Uterus (tissue), 4 donors: Measurements from ENCODE around the gene LRRC26. TPM values are rescaled to one million over a fixed set of nuclear protein-coding genes. Genes with fewer than 3 reads are reported as not detected.

Source experiments
- DNase-seq, 2 donors: peaks; one replicate each; pipeline ENCODE4 v3.0.0-alpha.2; 2019 to 2020
- H3K27ac ChIP-seq, 2 donors: fragments of 200-600 bp; sonication (generic); 1 replicate in 1 of 2; 2 replicates in 1 of 2; pipeline ENCODE4 v1.5.1; 2016 to 2018
- H3K27me3 ChIP-seq, 2 donors: fragments of 200-600 bp; sonication (generic); one replicate each; pipeline ENCODE4 v1.5.1; 2018 to 2019; ENCODE audit warnings: control low read depth in 1 of 2
- H3K36me3 ChIP-seq, 2 donors: fragments of 200-600 bp; sonication (generic); one replicate each; pipeline ENCODE4 v1.5.1; 2019; ENCODE audit warnings: control low read depth in 1 of 2
- H3K4me1 ChIP-seq, 2 donors: fragments of 200-600 bp; sonication (generic); one replicate each; pipeline ENCODE4 v1.5.1; 2018 to 2019; ENCODE audit warnings: control low read depth in 1 of 2
- H3K4me3 ChIP-seq, 2 donors: fragments of 200-600 bp; sonication (generic); 1 replicate in 1 of 2; 2 replicates in 1 of 2; pipeline ENCODE4 v1.5.1; 2018 to 2019; ENCODE audit warnings: mild to moderate bottlenecking in 1 of 2
- H3K9me3 ChIP-seq, 2 donors: fragments of 200-600 bp; sonication (generic); one replicate each; pipeline ENCODE4 v1.5.1; 2019; ENCODE audit warnings: control low read depth in 1 of 2
- POLR2A ChIP-seq, 2 donors: fragments of 450-650 bp; IDR thresholded peaks; one replicate each; pipeline ENCODE4 v1.6.1; 2016; ENCODE audit warnings: antibody characterized with exemption in 2 of 2, mild to moderate bottlenecking in 1 of 2, moderate library complexity in 1 of 2
- intact Hi-C: fragments of 100-400 bp; cut with DNase I; formaldehyde crosslinking; loops from one replicate; pipeline ENCODE4 v1.15.1; 2023; ENCODE audit warnings: low total_unique reads
- total RNA-seq, 4 donors: library from RNA; depleted of rRNA in 3 of 4; stranded (reverse); fragments of >200 nt in 3 of 4; gene quantifications; one replicate each; pipeline versions ENCODE4 v1.1.0 to v1.2.4, GENCODE V29; 2014 to 2023
- TF ChIP-seq, protein P1 (sequence below), 4 experiments: fragments of 200-600 bp in 2 of 4; fragments of 450-650 bp in 2 of 4; sonication (generic) in 2 of 4; IDR thresholded peaks; one replicate each; pipeline ENCODE4 v1.5.1; 2016 to 2019; ENCODE audit warnings: antibody characterized with exemption in 4 of 4, mild to moderate bottlenecking in 2 of 4, moderate library complexity in 1 of 4
- donor health status: DM: yes; HTN: yes; CAD: no.

The LRRC26 gene
- total RNA-seq, 4 donors from 2014 or later: 0.29 TPM; not detected in 3

DNA sequence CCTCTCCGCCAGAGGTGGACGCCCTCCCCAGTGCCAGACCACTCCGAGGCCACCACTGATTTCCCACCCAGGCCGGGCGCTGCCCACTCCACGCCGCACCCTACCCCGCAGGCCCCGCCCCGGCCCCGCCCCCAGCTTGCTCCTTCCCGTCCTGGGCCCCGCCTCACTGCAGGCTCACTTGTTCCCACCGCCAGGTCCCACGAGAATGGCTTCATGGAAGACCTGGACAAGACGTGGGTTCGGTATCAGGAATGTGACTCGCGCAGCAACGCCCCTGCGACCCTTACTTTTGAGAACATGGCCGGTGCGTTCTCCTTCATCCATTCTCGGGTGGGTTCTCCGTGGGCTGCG lies 6.5 kb downstream of the LRRC26 start:
- intact Hi-C loops: no loop called here
- Histone ChIP-seq H3K4me3 (no peak overlapping the region), H3K27me3 (peaks cover 48 to 91% of the 10 kb centered on the region in 2 donors), H3K36me3 (no peaks in the 10 kb centered on the region), H3K9me3 (no peaks in the 10 kb centered on the region), H3K27ac (no peak overlapping the region), H3K4me1 (peaks cover 4 to 25% of the 10 kb centered on the region in 2 donors)
- TF ChIP-seq POLR2A (IDR thresholded peaks at IDR 0.05): no peak
- TF ChIP-seq, protein P1, sequence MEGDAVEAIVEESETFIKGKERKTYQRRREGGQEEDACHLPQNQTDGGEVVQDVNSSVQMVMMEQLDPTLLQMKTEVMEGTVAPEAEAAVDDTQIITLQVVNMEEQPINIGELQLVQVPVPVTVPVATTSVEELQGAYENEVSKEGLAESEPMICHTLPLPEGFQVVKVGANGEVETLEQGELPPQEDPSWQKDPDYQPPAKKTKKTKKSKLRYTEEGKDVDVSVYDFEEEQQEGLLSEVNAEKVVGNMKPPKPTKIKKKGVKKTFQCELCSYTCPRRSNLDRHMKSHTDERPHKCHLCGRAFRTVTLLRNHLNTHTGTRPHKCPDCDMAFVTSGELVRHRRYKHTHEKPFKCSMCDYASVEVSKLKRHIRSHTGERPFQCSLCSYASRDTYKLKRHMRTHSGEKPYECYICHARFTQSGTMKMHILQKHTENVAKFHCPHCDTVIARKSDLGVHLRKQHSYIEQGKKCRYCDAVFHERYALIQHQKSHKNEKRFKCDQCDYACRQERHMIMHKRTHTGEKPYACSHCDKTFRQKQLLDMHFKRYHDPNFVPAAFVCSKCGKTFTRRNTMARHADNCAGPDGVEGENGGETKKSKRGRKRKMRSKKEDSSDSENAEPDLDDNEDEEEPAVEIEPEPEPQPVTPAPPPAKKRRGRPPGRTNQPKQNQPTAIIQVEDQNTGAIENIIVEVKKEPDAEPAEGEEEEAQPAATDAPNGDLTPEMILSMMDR (IDR thresholded peaks at IDR 0.05): no peak
- DNase-seq: no peak

GRCh38 chr9:137162505-137163364 lies 7.1 kb downstream of the LRRC26 start:
- intact Hi-C loops: no loop called here
- H3K4me1 ChIP-seq: peaks cover 0 to 19% of the 10 kb centered on the region in 2 donors
- H3K36me3 ChIP-seq: no peaks in the 10 kb centered on the region
- no peak for DNase-seq
- TF ChIP-seq, protein P1 (IDR thresholded peaks at IDR 0.05): no peak
- TF ChIP-seq POLR2A (IDR thresholded peaks at IDR 0.05): no peak
- H3K9me3 ChIP-seq: no peaks in the 10 kb centered on the region
- H3K27ac ChIP-seq: no peak overlapping the region
- H3K27me3 ChIP-seq: peaks cover 43 to 87% of the 10 kb centered on the region in 2 donors
- no peak overlapping the region for H3K4me3 ChIP-seq

GRCh38 chr9:137161558-137162486 lies 8.0 kb downstream of the LRRC26 start:
- Histone ChIP-seq H3K36me3 (no peaks in the 10 kb centered on the region), H3K4me3 (no peak overlapping the region), H3K27ac (no peak overlapping the region), H3K4me1 (peaks cover 0 to 17% of the 10 kb centered on the region in 2 donors), H3K27me3 (peaks cover 37 to 86% of the 10 kb centered on the region in 2 donors), H3K9me3 (no peaks in the 10 kb centered on the region)
- intact Hi-C loops: no loop called here
- TF ChIP-seq, protein P1 (IDR thresholded peaks at IDR 0.05): no peak
- no peak for TF ChIP-seq POLR2A (IDR thresholded peaks at IDR 0.05)
- DNase-seq: no peak

GRCh38 chr9:137160716-137161557 lies 8.9 kb downstream of the LRRC26 start:
- no peaks in the 10 kb centered on the region for H3K36me3 ChIP-seq
- H3K4me3 ChIP-seq: no peak overlapping the region
- no peak overlapping the region for H3K27ac ChIP-seq
- DNase-seq: no peak
- peaks cover 0 to 17% of the 10 kb centered on the region in 2 donors for H3K4me1 ChIP-seq
- H3K9me3 ChIP-seq: no peaks in the 10 kb centered on the region
- peaks cover 36 to 78% of the 10 kb centered on the region in 2 donors for H3K27me3 ChIP-seq
- intact Hi-C loops: no loop called here
- TF ChIP-seq, protein P1 (IDR thresholded peaks at IDR 0.05): no peak
- TF ChIP-seq POLR2A (IDR thresholded peaks at IDR 0.05): no peak
